GM18868 (cell line): ENCODE measurements around the gene TBXT.

ENCODE experiments used
- ATAC-seq: cut with Tn5 transposase; IDR thresholded peaks from one replicate; pipeline ENCODE4 v1.9.1; 2021; ENCODE audit warnings: mild to moderate bottlenecking, moderate library complexity; ENCODE audit not compliant: unreplicated experiment

Gene TBXT

DNA sequence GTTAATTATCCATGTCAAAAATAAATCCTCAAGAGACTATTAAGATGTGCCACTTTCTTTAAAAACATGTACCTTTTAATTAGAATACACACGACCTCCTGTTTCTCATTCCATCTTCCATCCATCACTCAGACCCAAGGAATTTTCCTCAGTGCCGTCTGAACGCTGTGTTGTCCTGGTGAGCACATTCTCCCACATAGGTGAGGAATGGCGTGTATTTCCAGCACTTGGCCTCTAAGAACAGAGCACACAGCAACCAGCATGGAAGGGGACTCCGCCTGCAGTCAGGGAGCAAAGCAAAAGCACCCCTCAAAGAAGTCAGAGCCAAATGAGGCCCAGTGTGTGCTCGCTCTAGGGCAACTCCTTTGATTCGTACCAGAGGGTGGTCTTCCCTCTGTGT, 45.9 kb downstream of the TBXT start:
- no peak for ATAC-seq

GRCh38 chr6:166119116-166119911, 48.3 kb downstream of the TBXT start:
- ATAC-seq: no peak

DNA sequence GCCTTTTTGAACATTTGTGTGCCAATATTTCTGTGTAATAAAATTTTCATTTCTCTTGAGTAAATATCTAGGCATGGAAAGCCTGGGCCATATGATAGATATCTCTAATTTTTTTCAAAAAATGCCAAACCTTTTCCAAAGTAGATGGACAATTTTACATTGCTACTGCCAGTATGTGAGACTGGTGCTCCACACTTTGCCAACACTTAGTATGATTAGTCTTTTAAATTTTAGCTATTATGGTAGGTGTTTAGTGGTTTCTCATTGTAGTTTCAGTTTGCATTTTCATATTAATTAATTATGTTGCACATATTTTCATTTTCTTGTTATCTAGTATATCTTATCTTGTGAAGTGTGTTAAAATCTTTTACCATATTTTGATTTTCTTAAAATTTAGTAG, 52.0 kb downstream of the TBXT start:
- ATAC-seq: no peak

DNA sequence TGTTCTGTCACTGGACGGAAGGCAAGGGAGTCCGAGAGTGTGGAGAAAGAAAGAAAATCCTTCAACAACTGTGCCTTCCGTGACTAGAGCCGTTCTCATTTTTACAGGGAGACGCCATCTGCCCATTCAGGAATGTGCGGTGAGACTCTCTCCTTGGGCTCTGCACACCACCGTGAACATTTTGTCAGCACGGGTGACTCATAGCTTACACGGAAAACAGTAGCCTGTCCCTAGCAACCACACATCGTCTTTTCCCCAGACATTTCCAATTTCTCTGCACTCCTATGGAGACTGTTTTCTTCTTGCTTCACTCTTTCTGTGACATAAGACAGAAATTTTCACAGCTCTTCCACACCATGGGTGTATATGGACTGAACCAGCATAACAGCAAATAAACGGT, 55.1 kb downstream of the TBXT start:
- no peak for ATAC-seq

DNA sequence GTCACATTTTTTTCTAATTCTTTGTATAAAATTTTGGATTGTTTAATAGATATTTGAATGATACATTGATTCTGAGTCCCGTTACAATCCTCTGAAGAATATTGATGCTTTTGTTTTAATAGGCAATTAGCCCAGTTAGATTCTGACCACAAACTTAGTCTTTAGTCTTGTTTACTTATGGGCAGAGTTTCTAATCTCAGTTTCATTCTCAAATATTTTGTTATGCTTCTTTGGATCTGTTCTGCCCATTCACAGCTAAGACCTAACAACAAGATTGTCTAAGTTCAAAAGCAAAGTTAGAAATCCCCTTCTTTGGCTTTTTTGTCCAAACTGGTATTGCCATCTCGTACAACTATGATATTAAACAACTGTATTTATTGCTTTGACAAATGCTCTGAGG, 58.0 kb downstream of the TBXT start:
- ATAC-seq: peak; percentile 79
